ENCODE results near the gene AKT3. TPM values are rescaled to one million over a fixed set of nuclear protein-coding genes. Genes with fewer than 3 reads are reported as not detected.
A peak's percentile ranks its signal among the peaks of the same experiment; 100 is the strongest.

AKT3 gene
- total RNA-seq, 1 donor from 2014 or later = 20.6 TPM

DNA sequence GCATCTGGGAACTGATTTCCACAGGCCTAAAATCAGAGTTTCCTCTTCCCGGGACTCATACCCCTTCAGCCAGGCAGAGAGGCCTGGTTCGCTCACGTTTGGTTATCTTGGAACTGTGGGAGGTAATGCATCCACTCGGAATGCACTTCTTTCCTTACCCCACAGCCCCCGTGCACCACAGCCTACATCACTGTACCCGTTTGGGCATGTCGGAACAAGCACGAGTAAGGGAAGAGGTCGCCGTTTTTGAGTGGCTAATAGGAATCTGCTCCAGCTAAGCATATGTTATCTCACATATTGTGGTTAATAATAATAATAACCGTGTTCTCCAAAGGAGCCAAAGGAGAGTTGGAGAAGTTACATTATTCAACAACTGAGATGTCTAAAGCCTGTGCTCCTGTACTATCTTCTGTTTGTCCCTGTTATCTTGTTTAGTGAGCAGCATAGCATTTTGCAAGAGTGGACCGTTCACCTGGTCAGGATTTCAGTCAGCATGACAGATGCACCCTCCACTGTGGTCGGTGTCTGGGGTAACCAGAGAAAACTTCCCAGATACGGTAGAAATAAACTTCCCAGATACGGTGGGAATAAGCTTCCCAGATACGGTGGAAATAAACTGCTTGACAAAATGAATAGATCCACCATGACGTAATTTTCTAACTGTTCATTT lies 395.6 kb downstream of the AKT3 start:
- no peak overlapping the region for H3K4me3 ChIP-seq
- no peaks in the 10 kb centered on the region for H3K9me3 ChIP-seq (replicated peaks)
- H3K27me3 ChIP-seq (ENCODE audit: low read depth) = no peaks in the 10 kb centered on the region
- intact Hi-C loops (cut with micrococcal nuclease) = no loop called here
- H3K36me3 ChIP-seq = peaks cover 6% of the 10 kb centered on the region
- TF ChIP-seq, protein P1, sequence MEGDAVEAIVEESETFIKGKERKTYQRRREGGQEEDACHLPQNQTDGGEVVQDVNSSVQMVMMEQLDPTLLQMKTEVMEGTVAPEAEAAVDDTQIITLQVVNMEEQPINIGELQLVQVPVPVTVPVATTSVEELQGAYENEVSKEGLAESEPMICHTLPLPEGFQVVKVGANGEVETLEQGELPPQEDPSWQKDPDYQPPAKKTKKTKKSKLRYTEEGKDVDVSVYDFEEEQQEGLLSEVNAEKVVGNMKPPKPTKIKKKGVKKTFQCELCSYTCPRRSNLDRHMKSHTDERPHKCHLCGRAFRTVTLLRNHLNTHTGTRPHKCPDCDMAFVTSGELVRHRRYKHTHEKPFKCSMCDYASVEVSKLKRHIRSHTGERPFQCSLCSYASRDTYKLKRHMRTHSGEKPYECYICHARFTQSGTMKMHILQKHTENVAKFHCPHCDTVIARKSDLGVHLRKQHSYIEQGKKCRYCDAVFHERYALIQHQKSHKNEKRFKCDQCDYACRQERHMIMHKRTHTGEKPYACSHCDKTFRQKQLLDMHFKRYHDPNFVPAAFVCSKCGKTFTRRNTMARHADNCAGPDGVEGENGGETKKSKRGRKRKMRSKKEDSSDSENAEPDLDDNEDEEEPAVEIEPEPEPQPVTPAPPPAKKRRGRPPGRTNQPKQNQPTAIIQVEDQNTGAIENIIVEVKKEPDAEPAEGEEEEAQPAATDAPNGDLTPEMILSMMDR (IDR thresholded peaks at IDR 0.05; ENCODE audit: borderline replicate concordance) = no peak
- H3K27ac ChIP-seq (replicated peaks) = no peak overlapping the region
- DNase-seq = no peak
- H3K4me1 ChIP-seq = no peaks in the 10 kb centered on the region

DNA sequence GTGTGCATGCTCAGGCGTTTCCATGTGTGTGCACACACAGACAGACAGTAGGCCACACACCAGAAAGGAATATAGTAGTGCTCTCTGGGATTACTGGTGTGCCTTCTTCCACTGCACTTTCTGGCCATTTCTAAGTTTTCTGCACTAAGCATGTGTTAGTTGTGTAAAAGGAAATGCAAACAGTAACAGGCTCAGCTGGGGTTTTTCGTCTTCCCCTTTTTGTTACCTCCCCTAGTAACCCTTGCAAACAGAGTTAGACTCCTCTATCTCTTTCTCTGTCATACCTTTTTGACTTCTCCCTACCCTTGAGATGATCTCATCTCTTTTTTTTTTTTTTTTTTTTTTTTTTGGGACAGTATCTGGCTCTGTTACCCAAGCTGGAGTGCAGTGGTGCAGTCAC lies 398.0 kb downstream of the AKT3 start:
- Histone ChIP-seq H3K27me3 (ENCODE audit: low read depth) (no peaks in the 10 kb centered on the region), H3K4me1 (peaks cover 11% of the 10 kb centered on the region), H3K9me3 (replicated peaks) (no peaks in the 10 kb centered on the region), H3K4me3 (no peak overlapping the region), H3K27ac (replicated peaks) (no peak overlapping the region), H3K36me3 (peaks cover 6% of the 10 kb centered on the region)
- intact Hi-C loops (cut with micrococcal nuclease) = no loop called here
- no peak for DNase-seq
- TF ChIP-seq, protein P1 (IDR thresholded peaks at IDR 0.05; ENCODE audit: borderline replicate concordance) = no peak

DNA sequence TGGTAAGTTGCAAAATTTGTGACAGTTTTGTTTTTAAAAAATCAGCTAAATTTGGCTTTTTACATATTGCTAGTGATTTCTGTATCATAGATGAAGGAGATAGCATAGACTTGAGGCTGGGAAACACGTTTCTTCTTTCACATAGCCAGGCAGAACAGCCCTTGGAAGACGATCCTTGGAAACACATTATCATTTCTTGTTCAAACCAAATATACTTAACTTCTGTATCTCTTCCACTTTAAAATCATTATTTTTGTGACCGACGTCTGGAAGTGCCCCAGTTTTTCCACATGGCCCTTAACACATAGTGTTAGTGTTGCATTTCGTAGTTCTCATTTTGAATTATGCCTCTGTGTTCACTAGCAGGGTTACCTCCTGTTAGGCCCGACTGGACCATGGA lies 400.7 kb downstream of the AKT3 start:
- intact Hi-C loops (cut with micrococcal nuclease) = no loop called here
- peaks cover 3% of the 10 kb centered on the region for H3K36me3 ChIP-seq
- no peaks in the 10 kb centered on the region for H3K27me3 ChIP-seq (ENCODE audit: low read depth)
- TF ChIP-seq, protein P1 (IDR thresholded peaks at IDR 0.05; ENCODE audit: borderline replicate concordance) = no peak
- H3K4me1 ChIP-seq = peaks cover 17% of the 10 kb centered on the region
- H3K9me3 ChIP-seq (replicated peaks) = no peaks in the 10 kb centered on the region
- no peak overlapping the region for H3K4me3 ChIP-seq
- no peak for DNase-seq
- H3K27ac ChIP-seq (replicated peaks) = no peak overlapping the region

DNA sequence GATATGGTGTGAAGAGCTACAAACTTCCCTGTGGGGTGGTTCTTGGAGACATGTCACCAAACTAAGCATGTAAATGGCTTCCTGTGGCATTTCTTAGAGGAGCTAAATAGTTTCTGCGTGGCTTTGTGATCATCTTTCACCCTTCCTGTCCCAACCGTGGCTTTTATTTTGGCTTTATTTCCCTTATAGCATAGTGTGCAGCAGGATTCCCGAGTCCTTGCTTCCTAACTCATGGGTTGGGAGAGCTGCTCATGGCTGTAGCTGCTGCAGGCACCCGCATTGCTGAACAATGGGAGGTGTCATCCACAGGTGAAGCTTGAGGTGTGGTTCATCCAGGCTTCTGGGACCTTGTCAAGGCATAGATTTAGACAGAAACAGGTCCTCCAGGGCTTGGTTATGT lies 402.2 kb downstream of the AKT3 start:
- intact Hi-C loops (cut with micrococcal nuclease) = no loop called here
- H3K4me3 ChIP-seq = no peak overlapping the region
- H3K27me3 ChIP-seq (ENCODE audit: low read depth) = no peaks in the 10 kb centered on the region
- no peaks in the 10 kb centered on the region for H3K9me3 ChIP-seq (replicated peaks)
- peak overlapping the region; percentile 34 for H3K27ac ChIP-seq (replicated peaks)
- DNase-seq = no peak
- TF ChIP-seq, protein P1 (IDR thresholded peaks at IDR 0.05; ENCODE audit: borderline replicate concordance) = no peak
- peaks cover 32% of the 10 kb centered on the region for H3K4me1 ChIP-seq
- H3K36me3 ChIP-seq = no peaks in the 10 kb centered on the region

DNA sequence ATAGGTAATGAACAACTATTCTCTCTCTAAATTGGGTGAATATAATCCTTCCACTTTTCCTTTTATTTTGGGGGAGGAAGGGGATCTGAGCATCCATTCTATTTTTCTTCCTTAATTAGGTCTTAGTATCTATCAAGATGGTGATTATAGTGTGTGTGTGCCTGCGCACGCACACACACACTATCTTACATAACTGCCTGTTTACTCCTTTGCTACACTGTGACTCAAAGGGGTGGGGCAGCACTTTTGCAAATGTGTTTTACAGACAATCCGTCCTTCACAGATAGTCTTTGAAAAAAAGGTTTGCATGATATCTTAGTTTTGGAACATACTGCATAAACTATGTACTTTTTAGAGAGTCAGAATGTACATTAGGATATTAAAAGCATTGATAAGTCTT lies 402.7 kb downstream of the AKT3 start:
- H3K27me3 ChIP-seq (ENCODE audit: low read depth) = no peaks in the 10 kb centered on the region
- no peaks in the 10 kb centered on the region for H3K36me3 ChIP-seq
- H3K4me3 ChIP-seq = no peak overlapping the region
- TF ChIP-seq, protein P1 (IDR thresholded peaks at IDR 0.05; ENCODE audit: borderline replicate concordance) = no peak
- intact Hi-C loops (cut with micrococcal nuclease) = no loop called here
- H3K27ac ChIP-seq (replicated peaks) = peak overlapping the region; percentile 34
- DNase-seq = no peak
- H3K4me1 ChIP-seq = peaks cover 37% of the 10 kb centered on the region
- no peaks in the 10 kb centered on the region for H3K9me3 ChIP-seq (replicated peaks)
